Kidney (tissue), 14 donors: ENCODE results near the gene RAPGEF1. TPM values are rescaled to one million over a fixed set of nuclear protein-coding genes. Genes with fewer than 3 reads are reported as not detected.
A peak's percentile ranks its signal among the peaks of the same experiment; 100 is the strongest.

Experiments used
- DNase-seq, 5 donors: peaks; one replicate each; pipeline ENCODE4 v3.0.0-alpha.2; 2013 to 2020
- FAIRE-seq: peaks from 2 replicates; lab custom pipeline; 2012; peaks lifted over from hg19 to GRCh38; lab: Jason Lieb, UNC
- H3K27ac ChIP-seq, 2 donors: one replicate each; pipeline ENCODE4 v1.7.0; 2013; ENCODE audit warnings: low read depth in 2 of 2, low read length in 2 of 2, inconsistent platforms in 1 of 2
- H3K27me3 ChIP-seq: one replicate; pipeline ENCODE4 v1.7.1; 2013; ENCODE audit warnings: low read length, inconsistent platforms; ENCODE audit not compliant: control insufficient read depth, insufficient read depth
- H3K36me3 ChIP-seq, 3 donors: one replicate each; pipeline versions ENCODE4 v1.7.0 to v1.7.1; 2013; ENCODE audit warnings: low read length in 3 of 3, control low read depth in 1 of 3, inconsistent platforms in 1 of 3; ENCODE audit not compliant: insufficient read depth in 3 of 3, control insufficient read depth in 2 of 3
- H3K4me1 ChIP-seq, 3 donors: one replicate each; pipeline versions ENCODE4 v1.7.0 to v1.7.1; 2013; ENCODE audit warnings: low read length in 3 of 3, inconsistent platforms in 1 of 3, low read depth in 1 of 3; ENCODE audit not compliant: control insufficient read depth in 2 of 3, insufficient read depth in 2 of 3
- H3K4me3 ChIP-seq, 3 donors: one replicate each; pipeline versions ENCODE4 v1.7.0 to v1.8.1; 2013; ENCODE audit warnings: low read length in 3 of 3, control low read depth in 1 of 3, inconsistent platforms in 1 of 3
- H3K9ac ChIP-seq, 3 donors: one replicate each; pipeline versions ENCODE4 v1.7.0 to v1.7.1; 2013; ENCODE audit warnings: low read length in 3 of 3, control low read depth in 1 of 3, inconsistent platforms in 1 of 3
- H3K9me3 ChIP-seq, 3 donors: one replicate each; pipeline versions ENCODE4 v1.7.0 to v1.7.1; 2013; ENCODE audit warnings: low read length in 3 of 3, control low read depth in 1 of 3, inconsistent platforms in 1 of 3; ENCODE audit not compliant: control insufficient read depth in 2 of 3, insufficient read depth in 1 of 3
- CTCF ChIP-seq: IDR thresholded peaks from 3 replicates; pipeline ENCODE4 v1.5.1; 2012; ENCODE audit warnings: mild to moderate bottlenecking, moderate library complexity, borderline replicate concordance; ENCODE audit not compliant: insufficient read depth; ENCODE audit errors: extremely low read depth
- intact Hi-C: fragments of 100-400 bp; cut with DNase I; formaldehyde crosslinking; loops from one replicate; pipeline ENCODE4 v1.11.1; 2022
- polyA plus RNA-seq: library from polyadenylated mRNA; stranded (reverse); fragments of 350-450 nt; fragmentation: Illumina TruSeq; extraction: RNeasy Lipid Tissue Mini Kit (QIAGEN cat#74804); gene quantifications from one replicate; pipeline ENCODE4 v1.2.3, GENCODE V29; 2014; ENCODE audit warnings: low read depth, low replicate concordance; ENCODE audit not compliant: insufficient read depth
- total RNA-seq: library from RNA; stranded (reverse); fragmentation: NEBNext Ultra II Directional; extraction: Animal tissue kit (Norgen Biotek cat#: 25700); gene quantifications from one replicate; pipeline ENCODE4 v1.2.1, GENCODE V29; 2021
- donor health status: control.
- donor health status: control.
- donor health status: control.
- donor health status: control.
- donor health status: control.
- donor health status: DM: yes; HTN: yes; CAD: no.
- donor health status: Normal renal cell carcinoma (clear cell type).

The RAPGEF1 gene
- total and polyA plus RNA-seq, 2 donors from 2014 or later, result 15.5 to 79.7 TPM

GRCh38 chr9:131743096-131743495 lies 3.2 kb upstream of the RAPGEF1 start:
- Histone ChIP-seq H3K4me3 (no peak overlapping the region), H3K36me3 (no peaks in the 10 kb centered on the region), H3K9me3 (no peaks in the 10 kb centered on the region), H3K9ac (no peak overlapping the region), H3K27ac (no peak overlapping the region), H3K4me1 (peaks cover 3 to 9% (median 7%) of the 10 kb centered on the region in 3 donors), H3K27me3 (no peaks in the 10 kb centered on the region)
- no peak for FAIRE-seq
- no peak for DNase-seq
- TF ChIP-seq CTCF, result no peak
- intact Hi-C loops, result loop anchor here (10.0 kb wide), 1 partner anchor 158 kb away; no protein-coding TSS in a partner anchor

DNA sequence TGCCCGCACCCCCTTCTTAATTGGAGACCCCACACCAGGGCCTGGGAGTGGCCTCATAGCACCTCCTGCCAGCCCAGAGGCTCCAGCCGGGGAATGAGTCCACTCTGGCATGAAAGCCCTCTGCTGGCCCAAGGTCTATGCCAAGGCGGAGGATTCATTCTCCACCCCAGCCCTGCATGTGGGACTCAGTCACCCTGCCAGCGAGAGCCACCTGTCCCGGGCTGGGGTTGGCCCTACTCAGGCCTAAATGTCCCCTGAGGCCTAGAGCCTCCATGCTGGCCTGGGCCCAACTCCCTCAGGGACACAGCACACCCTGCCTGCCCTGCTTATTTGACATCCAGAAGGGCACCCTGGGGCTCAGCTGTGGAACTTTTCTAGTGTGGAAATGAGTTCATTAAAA lies 1.0 kb upstream of the RAPGEF1 start:
- no peak for TF ChIP-seq CTCF
- Histone ChIP-seq H3K9ac (no peak overlapping the region), H3K36me3 (no peaks in the 10 kb centered on the region), H3K9me3 (no peaks in the 10 kb centered on the region), H3K4me3 (no peak overlapping the region), H3K4me1 (peaks cover 3 to 24% (median 19%) of the 10 kb centered on the region in 3 donors), H3K27me3 (no peaks in the 10 kb centered on the region), H3K27ac (no peak overlapping the region)
- DNase-seq, result peak in 1 of 5 donors; percentile 51
- FAIRE-seq, result no peak
- intact Hi-C loops, result loop anchor here (10.0 kb wide), 1 partner anchor 156 kb away; no protein-coding TSS in a partner anchor

DNA sequence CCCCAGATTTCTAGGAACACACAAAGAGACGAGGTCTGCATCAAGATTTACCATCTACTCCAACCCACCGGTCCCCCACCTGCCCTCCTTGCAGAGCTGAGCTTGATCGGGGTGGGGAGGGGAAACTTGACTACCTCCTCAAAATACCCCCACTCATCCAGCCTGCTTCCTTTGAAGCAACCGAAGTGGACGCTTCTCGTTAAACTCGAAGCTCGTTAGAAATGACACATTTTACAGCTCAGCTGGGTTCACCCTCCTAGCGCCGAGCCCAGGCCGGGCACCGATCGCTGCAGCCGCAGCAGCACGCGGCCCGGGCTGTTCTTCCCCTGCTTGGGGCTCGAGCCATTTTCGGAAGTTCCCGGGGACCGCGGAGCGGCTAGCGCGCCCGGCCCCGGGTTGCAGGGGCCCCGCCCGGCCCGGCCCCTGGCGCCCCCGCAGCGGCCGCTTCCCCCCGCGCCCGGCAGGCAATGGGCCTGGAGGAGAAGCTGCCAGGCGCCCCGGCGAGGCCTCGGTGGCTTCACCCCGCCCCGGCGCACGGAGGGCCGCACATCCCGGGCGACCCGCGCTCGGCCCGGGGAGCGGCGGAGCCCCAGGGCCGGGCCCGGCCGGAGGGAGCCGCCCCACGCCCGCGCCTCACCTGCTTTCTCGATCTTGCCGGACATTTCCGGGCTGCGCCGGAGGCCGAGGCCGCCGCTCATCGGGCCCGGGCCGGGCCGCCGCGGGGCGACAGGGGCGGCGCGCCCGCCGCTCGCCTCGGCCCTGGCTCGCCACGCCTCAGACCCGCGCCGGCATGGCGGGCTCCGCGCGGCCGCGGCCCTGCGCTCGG lies 530 bp downstream of the RAPGEF1 start:
- intact Hi-C loops, result loop anchor here (10.0 kb wide), 1 partner anchor 95 kb away; no protein-coding TSS in a partner anchor

More for the DNA sequence above, 530 bp downstream of the RAPGEF1 start:
- Histone ChIP-seq H3K4me3 (peak overlapping the region; percentile 68 to 95 (median 83)), H3K9ac (peak overlapping the region; percentile 49 to 97 (median 91)), H3K27me3 (no peaks in the 10 kb centered on the region), H3K4me1 (peaks cover 3 to 36% (median 31%) of the 10 kb centered on the region in 3 donors), H3K27ac (peak overlapping the region; percentile 82 to 93), H3K9me3 (no peaks in the 10 kb centered on the region), H3K36me3 (no peaks in the 10 kb centered on the region)
- peak; percentile 64 to 84 (median 79) for DNase-seq
- FAIRE-seq, result no peak
- TF ChIP-seq CTCF, result no peak
